Adrenal gland (tissue), 12 donors: ENCODE measurements around the gene DAPK3. TPM values are rescaled to one million over a fixed set of nuclear protein-coding genes. Genes with fewer than 3 reads are reported as not detected.
"Not testable (repeated sequence)": the region's sequence is repeated elsewhere in the genome, so short reads cannot be mapped to it uniquely, and the experiment has no call there.

ENCODE experiments used
- DNase-seq, 7 donors: peaks; one replicate each; pipeline ENCODE4 v3.0.0-alpha.2; 2019 to 2020
- H3K27ac ChIP-seq, 5 donors: fragments of 200-600 bp; sonication (generic) in 4 of 5; 1 replicate in 3 of 5; 2 replicates in 2 of 5; pipeline versions ENCODE4 v1.5.1 to v1.8.0; 2016 to 2020; ENCODE audit warnings: mild to moderate bottlenecking in 1 of 5
- H3K27me3 ChIP-seq: fragments of 200-600 bp; 2 replicates; pipeline ENCODE4 v1.8.0; 2021
- H3K36me3 ChIP-seq, 2 donors: fragments of 200-600 bp; replicated peaks in 1 of 2; 1 replicate in 1 of 2; 2 replicates in 1 of 2; pipeline versions ENCODE4 v1.5.1 to v1.8.0; 2018 to 2022
- H3K4me1 ChIP-seq, 2 donors: fragments of 200-600 bp; replicated peaks in 1 of 2; 1 replicate in 1 of 2; 2 replicates in 1 of 2; pipeline versions ENCODE4 v1.5.1 to v1.8.0; 2018 to 2021
- H3K4me3 ChIP-seq, 4 donors: fragments of 200-600 bp; sonication (generic) in 3 of 4; one replicate each; pipeline ENCODE4 v1.5.1; 2016 to 2018
- H3K9me3 ChIP-seq, 3 donors: fragments of 200-600 bp; sonication (generic) in 1 of 3; replicated peaks in 1 of 3; 1 replicate in 2 of 3; 2 replicates in 1 of 3; pipeline versions ENCODE4 v1.5.1 to v1.8.0; 2016 to 2021
- POLR2A ChIP-seq, 2 donors: fragments of 450-650 bp; IDR thresholded peaks; one replicate each; pipeline ENCODE4 v1.6.1; 2017; ENCODE audit warnings: antibody characterized with exemption in 2 of 2, mild to moderate bottlenecking in 2 of 2, moderate library complexity in 1 of 2
- WGBS, 4 donors: extraction: QIAGEN DNeasy Blood & Tissue Kit in 2 of 4; methylation state at CpG; one replicate each; pipeline versions ENCODE4 v1.1.5 to v1.1.7; 2013 to 2017; 5-methylcytosine and 5-hydroxymethylcytosine counted together
- intact Hi-C, 2 donors: fragments of 100-400 bp; cut with DNase I; formaldehyde crosslinking; loops; one replicate each; pipeline versions ENCODE4 v1.14.1 to v1.15.0; 2022 to 2023
- polyA plus RNA-seq, 3 donors: library from polyadenylated mRNA; stranded (reverse); fragments of 200-250 nt in 2 of 3; fragments of 350-450 nt in 1 of 3; fragmentation: Illumina TruSeq in 1 of 3; extraction: RNeasy Lipid Tissue Mini Kit (QIAGEN cat#74804) in 1 of 3; gene quantifications; one replicate each; pipeline ENCODE4 v1.2.3, GENCODE V29; 2013 to 2014
- total RNA-seq, 9 donors: library from RNA; depleted of rRNA in 4 of 9; stranded (reverse); fragments of >200 nt in 4 of 9; fragments of 120-200 nt in 1 of 9; fragmentation: NEBNext Ultra II Directional in 1 of 9; extraction: Animal tissue kit (Norgen Biotek cat#: 25700) in 1 of 9; gene quantifications; one replicate each; pipeline versions ENCODE4 v1.1.0 to v1.2.4, GENCODE V29; 2013 to 2023
- TF ChIP-seq, protein P1 (sequence below), 6 experiments: fragments of 450-650 bp in 4 of 6; fragments of 200-600 bp in 2 of 6; sonication (generic) in 1 of 6; IDR thresholded peaks; 1 replicate in 5 of 6; 2 replicates in 1 of 6; pipeline versions ENCODE4 v1.5.1 to v1.8.0; 2016 to 2021; ENCODE audit warnings: antibody characterized with exemption in 6 of 6, mild to moderate bottlenecking in 2 of 6, moderate library complexity in 1 of 6
- donor health status: healthy with polysubstance abuse.
- donor health status: Bipolar disorder and iron deficiency.
- donor health status: DM: yes; HTN: yes; CAD: no.
- donor health status: DM: no; HTN: no; CAD: no.
- donor health status: DM: no; HTN: no; CAD: no.
- donor health status: DM: yes; HTN: yes; CAD: no.

DAPK3 gene
- total and polyA plus RNA-seq, 12 donors = 17.6 to 83.2 (median 45.3) TPM

DNA sequence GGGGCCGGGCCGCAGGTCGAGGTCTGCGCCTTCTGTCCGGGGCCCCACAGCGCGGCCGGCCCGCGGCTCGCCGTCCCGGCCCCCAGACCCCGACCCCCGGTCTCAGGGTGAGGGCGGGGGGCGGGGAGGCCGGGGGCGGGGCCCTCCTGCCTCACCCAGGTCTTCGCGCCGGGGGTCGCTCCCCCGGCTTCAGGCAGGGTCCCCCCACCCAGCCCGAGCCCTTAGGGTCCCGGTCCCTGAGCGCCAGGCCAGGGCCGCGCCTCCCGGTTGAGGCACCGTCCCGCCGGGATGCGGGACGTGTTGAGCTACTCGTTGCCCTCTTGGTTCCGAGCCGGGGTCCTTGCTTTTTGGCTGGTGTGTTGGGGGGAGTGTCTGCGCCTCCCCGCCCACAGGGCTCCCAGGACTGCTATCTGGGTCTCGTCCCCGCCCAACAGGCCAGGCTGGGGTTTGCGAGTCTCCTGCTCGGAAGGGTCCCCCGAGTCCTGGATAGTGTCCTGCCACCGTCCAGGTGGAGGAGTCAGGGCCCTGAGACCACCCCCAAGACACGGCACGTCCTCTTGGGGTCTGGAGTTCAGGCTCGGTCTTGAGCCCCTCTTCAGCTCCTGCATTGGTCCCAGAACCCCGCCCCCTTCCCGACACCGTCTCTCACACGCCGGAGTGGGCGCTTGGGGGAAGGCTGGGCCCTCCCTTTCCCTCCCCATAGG, 37.1 kb upstream of the DAPK3 start:
- Histone ChIP-seq H3K4me1 (peaks cover 31 to 40% of the 10 kb centered on the region in 2 donors), H3K4me3 (peak overlapping the region in 2 of 4 donors; percentile 91 to 95), H3K27me3 (no peaks in the 10 kb centered on the region), H3K9me3 (no peaks in the 10 kb centered on the region), H3K36me3 (peaks cover 0 to 14% of the 10 kb centered on the region in 2 donors), H3K27ac (peak overlapping the region in 4 of 5 donors; percentile 53 to 89 (median 78))
- WGBS, 4 donors = 0 to 1% (median 0%) methylated on average over 5 to 54 of the region's 55 CpGs
- peak in 5 of 7 donors; percentile 40 to 47 (median 43) for DNase-seq
- intact Hi-C loops = loop anchor here in 1 of 2 donors (10.0 kb wide), 1 partner anchor 47 kb away; no protein-coding TSS in a partner anchor
- TF ChIP-seq, protein P1, sequence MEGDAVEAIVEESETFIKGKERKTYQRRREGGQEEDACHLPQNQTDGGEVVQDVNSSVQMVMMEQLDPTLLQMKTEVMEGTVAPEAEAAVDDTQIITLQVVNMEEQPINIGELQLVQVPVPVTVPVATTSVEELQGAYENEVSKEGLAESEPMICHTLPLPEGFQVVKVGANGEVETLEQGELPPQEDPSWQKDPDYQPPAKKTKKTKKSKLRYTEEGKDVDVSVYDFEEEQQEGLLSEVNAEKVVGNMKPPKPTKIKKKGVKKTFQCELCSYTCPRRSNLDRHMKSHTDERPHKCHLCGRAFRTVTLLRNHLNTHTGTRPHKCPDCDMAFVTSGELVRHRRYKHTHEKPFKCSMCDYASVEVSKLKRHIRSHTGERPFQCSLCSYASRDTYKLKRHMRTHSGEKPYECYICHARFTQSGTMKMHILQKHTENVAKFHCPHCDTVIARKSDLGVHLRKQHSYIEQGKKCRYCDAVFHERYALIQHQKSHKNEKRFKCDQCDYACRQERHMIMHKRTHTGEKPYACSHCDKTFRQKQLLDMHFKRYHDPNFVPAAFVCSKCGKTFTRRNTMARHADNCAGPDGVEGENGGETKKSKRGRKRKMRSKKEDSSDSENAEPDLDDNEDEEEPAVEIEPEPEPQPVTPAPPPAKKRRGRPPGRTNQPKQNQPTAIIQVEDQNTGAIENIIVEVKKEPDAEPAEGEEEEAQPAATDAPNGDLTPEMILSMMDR (IDR thresholded peaks at IDR 0.05) = no peak
- no peak for TF ChIP-seq POLR2A (IDR thresholded peaks at IDR 0.05)

DNA sequence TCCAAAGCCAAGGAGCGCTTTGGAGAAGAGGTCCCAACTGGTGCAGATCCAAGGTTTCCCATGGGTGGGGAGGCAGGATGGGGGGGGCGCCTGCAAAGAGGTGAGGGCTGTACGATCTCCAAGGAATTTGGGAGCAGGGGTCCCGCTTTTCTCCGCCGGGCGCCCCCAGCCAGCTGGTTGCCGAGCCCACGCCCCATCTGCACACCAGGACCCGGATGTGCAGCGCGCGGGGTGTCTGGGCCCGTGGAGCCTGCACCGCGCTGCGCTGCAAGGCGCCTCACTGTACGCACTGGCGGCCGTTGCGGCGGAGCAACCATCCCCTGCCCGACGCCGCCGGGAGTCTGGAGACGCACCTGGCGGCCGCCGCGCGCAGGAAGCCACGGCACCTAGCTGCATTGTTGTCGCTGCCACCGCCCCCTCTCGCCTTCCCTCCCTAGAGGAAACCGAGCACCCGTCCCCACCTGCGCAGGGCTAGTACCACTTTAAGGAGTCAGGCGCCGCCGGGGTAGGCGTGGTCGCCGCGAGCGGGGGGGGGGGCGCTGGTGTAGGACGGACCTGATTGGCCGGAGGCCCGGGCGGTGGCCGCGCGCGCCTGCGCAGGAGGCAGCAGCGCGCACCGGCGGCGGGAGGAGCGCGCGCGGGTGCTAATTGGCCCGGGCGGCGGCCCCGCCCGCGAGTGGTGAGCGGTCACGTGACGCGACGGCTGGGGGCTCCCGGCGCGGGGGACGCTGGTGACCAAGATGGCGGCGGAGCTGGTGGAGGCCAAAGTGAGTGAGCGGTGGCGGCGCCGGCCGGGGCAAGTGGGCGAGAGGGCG, 36.3 kb upstream of the DAPK3 start, which contains the start of gene PIAS4:
TSS of gene PIAS4 (plus strand) at position 716 of the 815 bp plus-strand sequence. CDS start at position 741, 25 bp downstream.
- peaks cover 31 to 40% of the 10 kb centered on the region in 2 donors for H3K4me1 ChIP-seq
- peaks cover 0 to 10% of the 10 kb centered on the region in 2 donors for H3K36me3 ChIP-seq
- H3K27me3 ChIP-seq = no peaks in the 10 kb centered on the region
- peak within 1 kb of the TSS in 4 of 5 donors; percentile 53 to 89 (median 78) for H3K27ac ChIP-seq
- H3K9me3 ChIP-seq = no peaks in the 10 kb centered on the region
- intact Hi-C loops = loop anchor here in 1 of 2 donors (10.0 kb wide), 1 partner anchor 48 kb away; no protein-coding TSS in a partner anchor
- peak; percentile 94 to 98 (median 96) for DNase-seq
- H3K4me3 ChIP-seq = peak within 1 kb of the TSS; percentile 33 to 95 (median 76)
- WGBS, 4 donors = 0 to 1% (median 0%) methylated on average over 1 to 91 of the region's 91 CpGs
- TF ChIP-seq POLR2A (IDR thresholded peaks at IDR 0.05) = peak; percentile 39 to 71
- TF ChIP-seq, protein P1 (IDR thresholded peaks at IDR 0.05) = peak in 1 of 6 experiments; percentile 23

DNA sequence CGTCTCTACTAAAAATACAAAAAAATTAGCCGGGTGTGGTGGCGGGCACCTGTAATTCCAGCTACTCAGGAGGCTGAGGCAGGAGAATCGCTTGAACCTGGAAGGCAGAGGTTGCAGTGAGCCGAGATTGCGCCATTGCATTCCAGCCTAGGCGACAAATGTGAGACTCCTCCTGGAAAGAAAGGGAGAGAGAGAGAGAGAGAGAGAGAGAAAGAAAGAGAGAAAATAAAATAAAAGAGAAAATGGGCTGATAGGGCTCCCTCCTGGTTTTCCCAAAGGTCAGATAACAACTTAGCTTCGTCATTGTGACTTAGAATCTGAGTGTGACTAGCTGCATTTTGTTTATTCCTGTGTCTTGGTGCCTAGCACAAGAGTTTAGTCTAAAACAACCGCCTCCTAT, 34.5 kb upstream of the DAPK3 start:
- intact Hi-C loops = loop anchor here in 1 of 2 donors (10.0 kb wide), 1 partner anchor 49 kb away; no protein-coding TSS in a partner anchor
- 94 to 97% (median 96%) methylated on average over 9 of the region's 9 CpGs for WGBS, 4 donors
- H3K36me3 ChIP-seq, H3K27me3 ChIP-seq, H3K9me3 ChIP-seq, H3K27ac ChIP-seq, H3K4me3 ChIP-seq, DNase-seq: not testable (repeated sequence)
- H3K4me1 ChIP-seq = peaks cover 30 to 31% of the 10 kb centered on the region in 2 donors

DNA sequence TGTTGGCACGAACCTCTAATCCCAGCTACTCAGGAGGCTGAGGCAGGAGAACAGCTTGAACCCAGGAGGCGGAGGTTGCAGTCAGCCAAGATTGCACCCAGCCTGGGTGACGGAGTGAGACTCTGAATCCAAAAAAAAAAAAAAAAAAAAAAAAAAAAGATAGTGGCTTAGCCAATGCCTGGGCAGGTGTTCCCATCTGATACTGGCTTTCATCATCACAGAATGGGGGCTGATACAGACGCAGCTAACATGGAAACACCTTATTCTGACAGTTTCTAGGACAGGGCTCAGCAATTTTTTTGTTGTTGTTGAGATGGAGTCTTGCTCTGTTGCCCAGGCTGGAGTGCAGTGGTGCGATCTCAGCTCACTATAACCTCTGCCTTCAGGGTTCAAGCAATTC, 29.9 kb upstream of the DAPK3 start:
- not testable (repeated sequence) for H3K9me3 ChIP-seq, H3K4me1 ChIP-seq, DNase-seq, H3K27me3 ChIP-seq, H3K36me3 ChIP-seq, H3K4me3 ChIP-seq, H3K27ac ChIP-seq
- WGBS, 4 donors = 89 to 95% (median 91%) methylated on average over 5 of the region's 5 CpGs
- intact Hi-C loops = loop anchor here in 1 of 2 donors (10.0 kb wide), 1 partner anchor 54 kb away; no protein-coding TSS in a partner anchor

DNA sequence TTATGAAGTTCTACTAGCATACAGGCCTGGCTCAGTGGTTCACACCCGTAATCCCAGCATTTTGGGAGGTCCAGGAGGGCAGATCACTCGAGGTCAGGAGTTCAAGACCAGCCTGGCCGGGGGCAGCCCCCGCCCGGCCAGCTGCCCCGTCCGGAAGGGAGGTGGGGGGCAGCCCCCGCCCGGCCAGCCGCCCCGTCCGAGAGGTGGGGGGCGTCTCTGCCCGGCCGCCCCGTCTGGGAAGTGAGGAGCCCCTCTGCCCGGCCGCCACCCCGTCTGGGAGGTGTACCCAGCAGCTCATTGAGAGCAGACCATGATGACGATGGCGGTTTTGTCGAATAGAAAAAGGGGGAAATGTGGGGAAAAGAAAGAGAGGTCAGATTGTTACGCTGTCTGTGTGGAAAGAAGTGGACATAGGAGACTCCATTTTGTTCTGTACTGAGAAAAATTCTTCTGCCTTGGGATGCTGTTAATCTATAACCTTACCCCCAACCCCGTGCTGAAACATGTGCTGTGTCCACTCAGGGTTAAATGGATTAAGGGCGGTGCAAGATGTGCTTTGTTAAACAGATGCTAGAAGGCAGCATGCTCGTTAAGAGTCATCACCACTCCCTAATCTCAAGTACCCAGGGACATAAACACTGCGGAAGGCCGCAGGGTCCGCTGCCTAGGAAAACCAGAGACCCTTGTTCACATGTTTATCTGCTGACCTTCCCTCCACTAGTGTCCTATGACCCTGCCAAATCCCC, 27.9 kb upstream of the DAPK3 start:
- not testable (repeated sequence) for H3K27me3 ChIP-seq, H3K36me3 ChIP-seq, H3K4me1 ChIP-seq, H3K9me3 ChIP-seq, DNase-seq, H3K27ac ChIP-seq, H3K4me3 ChIP-seq
- WGBS, 4 donors = 82 to 88% (median 86%) methylated on average over 22 to 29 of the region's 29 CpGs
- intact Hi-C loops = loop anchor here in 1 of 2 donors (10.0 kb wide), 1 partner anchor 206 kb away; no protein-coding TSS in a partner anchor
